ENCODE results near the gene CHD6.

The CHD6 gene

DNA sequence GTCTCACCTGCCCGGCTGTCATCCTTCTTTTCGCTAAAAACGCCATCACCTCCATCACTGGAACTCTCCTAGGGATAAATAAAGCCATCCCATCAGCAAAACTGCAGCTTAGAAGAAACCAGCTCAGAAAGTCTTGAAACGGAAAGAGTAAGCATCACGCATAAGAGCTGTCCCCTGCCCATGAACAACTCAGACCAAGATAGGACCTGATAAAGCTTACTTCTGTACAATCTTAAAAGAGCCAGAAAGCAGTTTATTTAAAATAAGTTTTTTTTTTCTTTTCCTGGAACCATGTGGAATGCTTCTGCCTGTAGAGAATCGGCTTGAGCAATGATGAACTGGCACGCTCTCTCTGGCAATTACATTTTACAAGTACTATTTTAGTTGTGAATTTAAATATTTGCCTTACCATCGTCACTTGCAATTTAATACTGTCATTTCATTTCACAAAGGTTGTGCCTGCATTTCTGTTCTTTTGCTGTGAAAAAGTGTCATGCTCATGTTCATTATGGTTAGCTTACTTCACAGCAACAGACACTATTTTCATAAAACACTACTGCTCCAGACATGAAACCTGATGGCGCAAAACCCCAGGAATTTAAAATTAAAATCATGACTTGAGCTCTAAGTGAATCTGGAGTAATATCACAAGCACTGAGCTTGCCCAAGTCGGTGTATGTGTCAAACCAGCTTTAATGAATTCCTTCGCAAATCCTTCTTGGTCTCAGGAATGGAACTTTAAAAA lies 191.9 kb downstream of the CHD6 start:
- Histone ChIP-seq H3K4me3 (ENCODE audit: low read depth, low read length) (no peak overlapping the region), H3K27ac (ENCODE audit: extremely low read depth, low read depth, low read length) (no peak overlapping the region), H3K36me3 (ENCODE audit: control insufficient read depth in 2 of 2, insufficient read depth in 1 of 2, low read length in 2 of 2) (peaks cover 6 to 83% of the 10 kb centered on the region in 2 experiments; a peak in 1 of 3 replicates), H3K9me3 (ENCODE audit: control insufficient read depth, insufficient read depth, low read depth, low read length) (no peaks in the 10 kb centered on the region), H3K4me1 (ENCODE audit: control insufficient read depth, insufficient read depth, low read length) (peaks cover 7% of the 10 kb centered on the region)
- ChIA-PET CTCF (interaction anchor here (0.8 kb wide), 2 partner anchors 29 to 291 kb away, joined by 3 to 4 read pairs; no protein-coding TSS in a partner anchor), POLR2A (no interaction called here)
- no peak for TF ChIP-seq SETDB1 (IDR thresholded peaks at IDR 0.05; ENCODE audit: insufficient read length, low read length)
- TF ChIP-seq, protein P1, sequence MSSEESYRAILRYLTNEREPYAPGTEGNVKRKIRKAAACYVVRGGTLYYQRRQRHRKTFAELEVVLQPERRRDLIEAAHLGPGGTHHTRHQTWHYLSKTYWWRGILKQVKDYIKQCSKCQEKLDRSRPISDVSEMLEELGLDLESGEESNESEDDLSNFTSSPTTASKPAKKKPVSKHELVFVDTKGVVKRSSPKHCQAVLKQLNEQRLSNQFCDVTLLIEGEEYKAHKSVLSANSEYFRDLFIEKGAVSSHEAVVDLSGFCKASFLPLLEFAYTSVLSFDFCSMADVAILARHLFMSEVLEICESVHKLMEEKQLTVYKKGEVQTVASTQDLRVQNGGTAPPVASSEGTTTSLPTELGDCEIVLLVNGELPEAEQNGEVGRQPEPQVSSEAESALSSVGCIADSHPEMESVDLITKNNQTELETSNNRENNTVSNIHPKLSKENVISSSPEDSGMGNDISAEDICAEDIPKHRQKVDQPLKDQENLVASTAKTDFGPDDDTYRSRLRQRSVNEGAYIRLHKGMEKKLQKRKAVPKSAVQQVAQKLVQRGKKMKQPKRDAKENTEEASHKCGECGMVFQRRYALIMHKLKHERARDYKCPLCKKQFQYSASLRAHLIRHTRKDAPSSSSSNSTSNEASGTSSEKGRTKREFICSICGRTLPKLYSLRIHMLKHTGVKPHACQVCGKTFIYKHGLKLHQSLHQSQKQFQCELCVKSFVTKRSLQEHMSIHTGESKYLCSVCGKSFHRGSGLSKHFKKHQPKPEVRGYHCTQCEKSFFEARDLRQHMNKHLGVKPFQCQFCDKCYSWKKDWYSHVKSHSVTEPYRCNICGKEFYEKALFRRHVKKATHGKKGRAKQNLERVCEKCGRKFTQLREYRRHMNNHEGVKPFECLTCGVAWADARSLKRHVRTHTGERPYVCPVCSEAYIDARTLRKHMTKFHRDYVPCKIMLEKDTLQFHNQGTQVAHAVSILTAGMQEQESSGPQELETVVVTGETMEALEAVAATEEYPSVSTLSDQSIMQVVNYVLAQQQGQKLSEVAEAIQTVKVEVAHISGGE (tag by site-specific recombination; conservative IDR thresholded peaks at IDR 0.05; ENCODE audit: low read depth): no peak
- TF ChIP-seq ZNF571 (tag by site-specific recombination; IDR thresholded peaks at IDR 0.05): no peak
- TF ChIP-seq, protein P2, sequence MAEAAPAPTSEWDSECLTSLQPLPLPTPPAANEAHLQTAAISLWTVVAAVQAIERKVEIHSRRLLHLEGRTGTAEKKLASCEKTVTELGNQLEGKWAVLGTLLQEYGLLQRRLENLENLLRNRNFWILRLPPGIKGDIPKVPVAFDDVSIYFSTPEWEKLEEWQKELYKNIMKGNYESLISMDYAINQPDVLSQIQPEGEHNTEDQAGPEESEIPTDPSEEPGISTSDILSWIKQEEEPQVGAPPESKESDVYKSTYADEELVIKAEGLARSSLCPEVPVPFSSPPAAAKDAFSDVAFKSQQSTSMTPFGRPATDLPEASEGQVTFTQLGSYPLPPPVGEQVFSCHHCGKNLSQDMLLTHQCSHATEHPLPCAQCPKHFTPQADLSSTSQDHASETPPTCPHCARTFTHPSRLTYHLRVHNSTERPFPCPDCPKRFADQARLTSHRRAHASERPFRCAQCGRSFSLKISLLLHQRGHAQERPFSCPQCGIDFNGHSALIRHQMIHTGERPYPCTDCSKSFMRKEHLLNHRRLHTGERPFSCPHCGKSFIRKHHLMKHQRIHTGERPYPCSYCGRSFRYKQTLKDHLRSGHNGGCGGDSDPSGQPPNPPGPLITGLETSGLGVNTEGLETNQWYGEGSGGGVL (tag by site-specific recombination; IDR thresholded peaks at IDR 0.05): no peak
- TF ChIP-seq, protein P3, sequence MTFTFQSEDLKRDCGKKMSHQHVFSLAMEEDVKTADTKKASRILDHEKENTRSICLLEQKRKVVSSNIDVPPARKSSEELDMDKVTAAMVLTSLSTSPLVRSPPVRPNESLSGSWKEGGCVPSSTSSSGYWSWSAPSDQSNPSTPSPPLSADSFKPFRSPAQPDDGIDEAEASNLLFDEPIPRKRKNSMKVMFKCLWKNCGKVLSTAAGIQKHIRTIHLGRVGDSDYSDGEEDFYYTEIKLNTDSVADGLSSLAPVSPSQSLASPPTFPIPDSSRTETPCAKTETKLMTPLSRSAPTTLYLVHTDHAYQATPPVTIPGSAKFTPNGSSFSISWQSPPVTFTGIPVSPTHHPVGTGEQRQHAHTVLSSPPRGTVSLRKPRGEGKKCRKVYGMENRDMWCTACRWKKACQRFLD (tag by site-specific recombination; IDR thresholded peaks at IDR 0.05): no peak
- TF ChIP-seq KLF9 (tag by site-specific recombination; IDR thresholded peaks at IDR 0.05; ENCODE audit: low read depth): no peak

DNA sequence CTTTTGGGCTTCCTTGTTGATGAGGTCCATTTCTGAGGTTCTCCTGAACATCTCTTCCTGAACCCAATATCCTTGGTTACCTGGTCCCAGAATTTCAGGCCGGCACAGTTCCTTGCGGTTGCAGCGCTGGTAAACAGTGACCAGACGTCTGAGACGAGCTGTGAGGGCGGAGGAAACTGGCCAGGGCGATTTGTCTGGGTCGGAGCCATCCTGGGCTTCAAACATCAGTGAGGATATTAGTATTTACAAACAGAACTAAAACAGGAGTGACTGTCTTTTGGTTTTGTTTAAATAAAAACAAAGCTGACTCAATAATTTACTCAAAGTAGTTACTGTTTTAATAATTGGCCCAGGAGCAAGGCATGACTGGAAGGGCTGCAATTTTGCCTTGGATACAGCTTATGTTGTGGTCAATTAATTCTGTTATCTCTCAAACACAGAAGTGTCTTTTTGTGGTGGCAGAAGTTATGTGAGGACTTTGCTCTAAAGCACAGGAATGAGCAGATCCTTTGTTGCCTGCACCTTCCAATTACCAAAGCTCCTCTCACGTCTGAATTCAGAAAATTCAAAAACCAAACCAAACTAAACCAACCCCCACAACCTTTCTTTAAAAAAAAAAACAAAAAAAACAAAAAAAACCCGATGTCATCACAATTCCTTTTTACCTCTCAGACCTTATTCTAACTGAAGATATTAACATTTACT lies 192.8 kb downstream of the CHD6 start:
- H3K27ac ChIP-seq (ENCODE audit: extremely low read depth, low read depth, low read length): no peak overlapping the region
- H3K36me3 ChIP-seq (ENCODE audit: control insufficient read depth in 2 of 2, insufficient read depth in 1 of 2, low read length in 2 of 2): peaks cover 3 to 89% of the 10 kb centered on the region in 2 experiments; a peak in 1 of 3 replicates
- peaks cover 7% of the 10 kb centered on the region for H3K4me1 ChIP-seq (ENCODE audit: control insufficient read depth, insufficient read depth, low read length)
- ChIA-PET POLR2A (no interaction called here), CTCF (interaction anchor here (0.8 kb wide), 1 partner anchor 290 kb away, joined by 3 read pairs; no protein-coding TSS in a partner anchor)
- no peaks in the 10 kb centered on the region for H3K9me3 ChIP-seq (ENCODE audit: control insufficient read depth, insufficient read depth, low read depth, low read length)
- TF ChIP-seq ZNF404 (tag by site-specific recombination; IDR thresholded peaks at IDR 0.05) (no peak), ZNF239 (tag by site-specific recombination; IDR thresholded peaks at IDR 0.05) (no peak), ZNF621 (tag by site-specific recombination; IDR thresholded peaks at IDR 0.05) (no peak), ZEB2 (tag by site-specific recombination; IDR thresholded peaks at IDR 0.05) (no peak), SCRT1 (tag by site-specific recombination; IDR thresholded peaks at IDR 0.05; ENCODE audit: borderline replicate concordance) (no peak), ZNF596 (tag by site-specific recombination; IDR thresholded peaks at IDR 0.05) (no peak), ZNF610 (tag by site-specific recombination; IDR thresholded peaks at IDR 0.05; ENCODE audit: borderline replicate concordance) (no peak), ZNF174 (tag by site-specific recombination; IDR thresholded peaks at IDR 0.05) (no peak), SETDB1 (IDR thresholded peaks at IDR 0.05; ENCODE audit: insufficient read length, low read length) (no peak)
- TF ChIP-seq, protein P4, sequence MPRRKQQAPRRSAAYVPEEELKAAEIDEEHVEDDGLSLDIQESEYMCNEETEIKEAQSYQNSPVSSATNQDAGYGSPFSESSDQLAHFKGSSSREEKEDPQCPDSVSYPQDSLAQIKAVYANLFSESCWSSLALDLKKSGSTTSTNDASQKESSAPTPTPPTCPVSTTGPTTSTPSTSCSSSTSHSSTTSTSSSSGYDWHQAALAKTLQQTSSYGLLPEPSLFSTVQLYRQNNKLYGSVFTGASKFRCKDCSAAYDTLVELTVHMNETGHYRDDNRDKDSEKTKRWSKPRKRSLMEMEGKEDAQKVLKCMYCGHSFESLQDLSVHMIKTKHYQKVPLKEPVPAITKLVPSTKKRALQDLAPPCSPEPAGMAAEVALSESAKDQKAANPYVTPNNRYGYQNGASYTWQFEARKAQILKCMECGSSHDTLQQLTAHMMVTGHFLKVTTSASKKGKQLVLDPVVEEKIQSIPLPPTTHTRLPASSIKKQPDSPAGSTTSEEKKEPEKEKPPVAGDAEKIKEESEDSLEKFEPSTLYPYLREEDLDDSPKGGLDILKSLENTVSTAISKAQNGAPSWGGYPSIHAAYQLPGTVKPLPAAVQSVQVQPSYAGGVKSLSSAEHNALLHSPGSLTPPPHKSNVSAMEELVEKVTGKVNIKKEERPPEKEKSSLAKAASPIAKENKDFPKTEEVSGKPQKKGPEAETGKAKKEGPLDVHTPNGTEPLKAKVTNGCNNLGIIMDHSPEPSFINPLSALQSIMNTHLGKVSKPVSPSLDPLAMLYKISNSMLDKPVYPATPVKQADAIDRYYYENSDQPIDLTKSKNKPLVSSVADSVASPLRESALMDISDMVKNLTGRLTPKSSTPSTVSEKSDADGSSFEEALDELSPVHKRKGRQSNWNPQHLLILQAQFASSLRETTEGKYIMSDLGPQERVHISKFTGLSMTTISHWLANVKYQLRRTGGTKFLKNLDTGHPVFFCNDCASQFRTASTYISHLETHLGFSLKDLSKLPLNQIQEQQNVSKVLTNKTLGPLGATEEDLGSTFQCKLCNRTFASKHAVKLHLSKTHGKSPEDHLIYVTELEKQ (tag by site-specific recombination; IDR thresholded peaks at IDR 0.05; ENCODE audit: borderline replicate concordance): no peak
- TF ChIP-seq, protein P5, sequence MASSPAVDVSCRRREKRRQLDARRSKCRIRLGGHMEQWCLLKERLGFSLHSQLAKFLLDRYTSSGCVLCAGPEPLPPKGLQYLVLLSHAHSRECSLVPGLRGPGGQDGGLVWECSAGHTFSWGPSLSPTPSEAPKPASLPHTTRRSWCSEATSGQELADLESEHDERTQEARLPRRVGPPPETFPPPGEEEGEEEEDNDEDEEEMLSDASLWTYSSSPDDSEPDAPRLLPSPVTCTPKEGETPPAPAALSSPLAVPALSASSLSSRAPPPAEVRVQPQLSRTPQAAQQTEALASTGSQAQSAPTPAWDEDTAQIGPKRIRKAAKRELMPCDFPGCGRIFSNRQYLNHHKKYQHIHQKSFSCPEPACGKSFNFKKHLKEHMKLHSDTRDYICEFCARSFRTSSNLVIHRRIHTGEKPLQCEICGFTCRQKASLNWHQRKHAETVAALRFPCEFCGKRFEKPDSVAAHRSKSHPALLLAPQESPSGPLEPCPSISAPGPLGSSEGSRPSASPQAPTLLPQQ (tag by site-specific recombination; IDR thresholded peaks at IDR 0.05): no peak
- TF ChIP-seq, protein P6, sequence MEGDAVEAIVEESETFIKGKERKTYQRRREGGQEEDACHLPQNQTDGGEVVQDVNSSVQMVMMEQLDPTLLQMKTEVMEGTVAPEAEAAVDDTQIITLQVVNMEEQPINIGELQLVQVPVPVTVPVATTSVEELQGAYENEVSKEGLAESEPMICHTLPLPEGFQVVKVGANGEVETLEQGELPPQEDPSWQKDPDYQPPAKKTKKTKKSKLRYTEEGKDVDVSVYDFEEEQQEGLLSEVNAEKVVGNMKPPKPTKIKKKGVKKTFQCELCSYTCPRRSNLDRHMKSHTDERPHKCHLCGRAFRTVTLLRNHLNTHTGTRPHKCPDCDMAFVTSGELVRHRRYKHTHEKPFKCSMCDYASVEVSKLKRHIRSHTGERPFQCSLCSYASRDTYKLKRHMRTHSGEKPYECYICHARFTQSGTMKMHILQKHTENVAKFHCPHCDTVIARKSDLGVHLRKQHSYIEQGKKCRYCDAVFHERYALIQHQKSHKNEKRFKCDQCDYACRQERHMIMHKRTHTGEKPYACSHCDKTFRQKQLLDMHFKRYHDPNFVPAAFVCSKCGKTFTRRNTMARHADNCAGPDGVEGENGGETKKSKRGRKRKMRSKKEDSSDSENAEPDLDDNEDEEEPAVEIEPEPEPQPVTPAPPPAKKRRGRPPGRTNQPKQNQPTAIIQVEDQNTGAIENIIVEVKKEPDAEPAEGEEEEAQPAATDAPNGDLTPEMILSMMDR (tag by site-specific recombination; IDR thresholded peaks at IDR 0.05): no peak
- no peak overlapping the region for H3K4me3 ChIP-seq (ENCODE audit: low read depth, low read length)
